Activated naive CD8-positive, alpha-beta T cell treated with anti-CD3 and anti-CD28 coated beads, Interleukin-2, amount 50 U/mL, for 16 hours (primary cell): Measurements from ENCODE around the gene MTMR10.

Experiments
- DNase-seq: peaks from one replicate; pipeline ENCODE4 v3.0.0-alpha.2; 2020; ENCODE audit warnings: low read depth, low spot score

MTMR10 gene

DNA sequence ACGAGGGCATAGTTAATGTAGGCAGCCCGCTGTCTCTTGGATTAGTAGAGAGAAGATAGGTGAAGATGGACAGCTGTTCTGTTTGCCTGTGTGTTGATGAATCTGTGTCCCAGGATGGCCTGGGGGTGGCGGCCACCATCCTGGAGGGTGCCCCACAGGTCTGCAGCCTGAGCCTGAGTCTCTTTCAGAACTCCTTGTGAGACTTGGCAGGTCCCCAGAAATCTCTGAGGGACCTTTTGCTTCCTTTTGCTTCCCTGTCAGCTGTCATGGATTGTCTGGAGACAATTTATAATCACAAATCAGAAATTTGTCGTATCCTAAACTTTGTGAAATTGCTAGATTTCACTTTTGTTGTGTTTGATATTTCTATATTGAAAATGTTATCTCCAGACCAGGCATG, 70.3 kb downstream of the MTMR10 start:
- no peak for DNase-seq

- no peak for DNase-seq
These were observed 71.4 kb downstream of the MTMR10 start for GRCh38 chr15:30919877-30920550.

DNA sequence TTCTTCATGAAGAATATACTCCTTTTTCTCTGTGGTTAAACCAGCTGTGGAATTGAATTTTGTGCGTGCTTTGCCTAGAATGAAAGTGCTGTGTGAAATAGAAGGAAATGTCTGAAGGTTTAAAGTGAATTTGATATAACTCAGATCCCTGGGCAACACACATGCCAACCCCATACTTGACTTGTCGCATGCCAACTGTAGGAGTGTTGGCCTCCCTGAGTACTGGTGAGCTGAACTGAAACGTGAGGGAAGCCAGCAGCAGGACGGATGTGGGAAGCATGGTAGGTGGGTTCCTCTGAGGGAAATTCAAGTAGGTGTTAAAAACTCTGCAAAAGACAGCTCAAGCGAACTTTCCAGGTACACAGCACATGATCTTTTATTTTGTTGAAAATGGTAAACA, 73.1 kb downstream of the MTMR10 start:
- no peak for DNase-seq

- no peak for DNase-seq
These were observed 73.8 kb downstream of the MTMR10 start for GRCh38 chr15:30917675-30918074.

- no peak for DNase-seq
These were observed 74.4 kb downstream of the MTMR10 start for GRCh38 chr15:30917013-30917412.

DNA sequence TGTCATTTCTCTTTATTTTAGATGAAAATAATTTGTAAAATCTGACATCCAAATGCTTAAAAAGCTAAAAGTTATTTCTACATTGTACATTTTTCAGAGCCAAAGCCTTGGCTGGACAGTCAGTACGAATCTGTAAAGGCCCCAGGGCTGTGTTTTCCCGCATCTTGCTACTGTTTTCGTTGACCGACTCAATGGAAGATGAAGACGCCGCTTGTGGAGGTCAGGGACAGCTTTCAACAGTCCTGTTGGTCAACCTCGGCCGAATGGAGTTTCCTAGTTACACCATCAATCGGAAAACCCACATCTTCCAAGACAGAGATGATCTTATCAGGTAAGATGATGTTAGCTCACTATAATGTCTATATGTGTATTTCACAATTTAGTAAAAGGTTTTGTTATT, 77.7 kb downstream of the MTMR10 start:
- DNase-seq = no peak

DNA sequence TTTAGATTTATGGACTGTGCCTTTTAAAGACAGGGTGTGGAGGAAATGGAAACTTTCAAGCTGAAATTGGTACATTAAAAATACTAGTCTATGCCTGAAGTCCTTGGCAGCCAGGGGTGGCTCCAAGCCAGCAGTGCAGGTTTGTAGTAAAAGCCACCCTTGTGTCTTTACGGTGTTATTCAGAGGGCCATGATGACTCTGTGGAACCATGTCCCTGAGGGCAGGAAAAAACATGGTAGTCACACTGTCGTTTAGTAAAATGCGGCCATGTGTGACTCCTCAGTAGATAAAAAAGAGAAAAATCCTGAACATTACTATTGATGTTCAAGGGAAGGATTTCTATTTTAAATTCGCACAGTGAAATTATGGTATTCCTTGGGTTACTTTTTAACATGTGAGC, 85.1 kb downstream of the MTMR10 start:
- no peak for DNase-seq

DNA sequence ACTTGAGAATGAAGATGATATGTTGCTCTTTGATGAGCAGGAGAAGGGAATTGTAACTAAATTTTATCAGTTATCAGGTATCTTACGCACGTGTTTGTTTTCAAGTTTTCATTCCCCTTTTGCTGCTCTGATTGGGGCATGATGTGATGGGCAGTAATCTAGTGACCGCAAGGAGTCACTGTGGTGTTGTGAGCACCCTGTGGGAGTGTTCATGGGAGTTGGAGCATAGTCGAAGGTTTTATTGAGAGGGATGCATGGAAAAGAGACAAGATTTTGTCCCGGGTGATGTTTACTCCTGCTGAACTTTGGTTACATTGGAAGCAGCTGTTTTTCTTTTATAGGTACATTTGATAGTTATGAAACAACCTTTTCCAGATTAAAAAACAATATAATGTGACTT, 85.6 kb downstream of the MTMR10 start:
- DNase-seq = no peak

DNA sequence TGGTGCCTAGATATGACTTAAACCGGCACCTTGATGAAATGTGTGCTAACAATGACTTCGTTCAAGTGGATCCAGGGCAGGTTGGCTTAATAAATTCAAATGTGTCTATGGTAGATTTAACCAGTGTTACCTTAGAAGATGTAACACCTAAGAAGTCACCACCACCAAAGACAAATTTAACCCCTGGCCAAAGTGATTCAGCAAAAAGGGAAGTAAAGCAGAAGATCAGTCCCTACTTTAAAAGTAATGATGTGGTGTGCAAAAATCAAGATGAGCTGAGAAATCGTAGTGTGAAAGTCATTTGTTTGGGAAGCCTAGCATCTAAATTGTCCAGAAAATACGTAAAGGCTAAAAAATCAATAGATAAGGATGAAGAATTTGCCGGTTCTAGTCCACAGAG, 86.6 kb downstream of the MTMR10 start:
- no peak for DNase-seq

DNA sequence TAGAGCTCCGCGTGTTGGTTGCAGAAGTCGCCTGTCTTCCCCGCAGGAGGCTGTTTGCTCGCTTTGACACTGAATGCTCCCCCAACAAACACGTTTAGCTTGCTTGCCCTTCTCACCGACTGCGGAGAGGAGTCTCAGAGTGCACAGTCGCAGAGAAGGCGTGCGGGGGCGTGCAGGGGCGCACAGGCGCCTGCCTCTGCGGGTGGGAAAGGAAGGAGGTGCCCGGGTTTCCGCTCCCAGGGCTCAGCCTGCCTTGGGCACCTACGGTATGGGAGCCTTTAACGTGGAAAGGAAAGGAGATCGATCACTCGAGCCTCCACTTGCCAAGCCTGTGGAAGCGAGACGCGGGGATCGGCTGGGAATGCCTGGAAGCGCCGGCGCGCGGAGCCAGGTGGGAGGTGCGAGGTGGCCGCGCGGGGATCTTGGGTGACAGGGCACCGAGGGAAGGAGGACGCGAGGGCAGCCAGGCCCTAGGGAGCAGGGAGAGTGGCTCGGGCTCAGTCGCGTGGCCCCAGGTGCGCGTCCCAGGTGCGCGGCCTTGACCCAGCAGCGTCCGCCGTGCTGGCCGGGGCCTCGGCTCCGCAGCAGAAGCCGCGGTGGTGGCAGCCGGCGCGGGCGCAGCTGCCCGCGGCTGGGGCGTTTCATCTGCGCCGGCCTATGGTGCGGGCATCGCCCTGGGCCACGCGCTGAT, 87.8 kb downstream of the MTMR10 start, which contains the start of gene FAN1:
FAN1 (plus strand) TSS at position 419 of the 691 bp plus-strand sequence. CDS start 749 bp downstream, outside the sequence.
- DNase-seq = peak; percentile 45

- no peak for DNase-seq
These were observed 89.5 kb downstream of the MTMR10 start for GRCh38 chr15:30901889-30902288.

GRCh38 chr15:30896211-30896606, 95.2 kb downstream of the MTMR10 start:
- DNase-seq = no peak

DNA sequence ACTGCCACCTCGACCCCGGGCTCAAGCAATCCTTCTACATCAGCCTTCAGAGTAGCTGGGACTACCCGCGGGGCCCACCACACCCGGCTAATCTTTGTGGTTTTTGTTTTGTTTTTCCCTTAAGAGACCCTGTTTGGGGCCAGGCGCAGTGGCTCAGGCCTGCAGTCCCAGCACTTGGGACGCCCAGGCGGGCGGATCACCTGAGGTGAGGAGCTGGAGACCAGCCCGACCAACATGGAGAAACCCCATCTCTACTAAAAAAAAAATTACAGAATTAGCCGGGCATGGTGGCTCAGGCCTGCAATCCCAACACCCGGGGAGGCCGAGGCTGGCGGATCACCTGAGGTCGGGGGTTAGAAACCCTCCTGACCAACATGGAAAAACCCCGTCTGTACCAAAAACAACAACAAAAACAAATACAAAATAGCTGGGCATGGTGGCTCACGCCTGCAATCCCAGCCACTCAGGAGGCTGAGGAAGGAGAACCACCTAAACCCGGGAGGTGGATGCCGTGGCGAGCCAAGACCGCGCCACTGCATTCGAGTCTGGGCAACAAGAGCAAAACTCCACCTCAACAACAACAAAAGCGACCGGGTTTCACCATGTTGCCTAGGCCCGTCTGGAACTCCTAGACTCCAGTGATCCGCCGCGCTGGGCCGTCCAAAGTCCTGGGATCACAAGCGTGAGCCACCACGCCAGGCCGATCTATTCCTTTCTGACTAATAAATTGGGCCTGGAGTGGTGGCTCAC, 95.8 kb downstream of the MTMR10 start:
- DNase-seq = no peak

DNA sequence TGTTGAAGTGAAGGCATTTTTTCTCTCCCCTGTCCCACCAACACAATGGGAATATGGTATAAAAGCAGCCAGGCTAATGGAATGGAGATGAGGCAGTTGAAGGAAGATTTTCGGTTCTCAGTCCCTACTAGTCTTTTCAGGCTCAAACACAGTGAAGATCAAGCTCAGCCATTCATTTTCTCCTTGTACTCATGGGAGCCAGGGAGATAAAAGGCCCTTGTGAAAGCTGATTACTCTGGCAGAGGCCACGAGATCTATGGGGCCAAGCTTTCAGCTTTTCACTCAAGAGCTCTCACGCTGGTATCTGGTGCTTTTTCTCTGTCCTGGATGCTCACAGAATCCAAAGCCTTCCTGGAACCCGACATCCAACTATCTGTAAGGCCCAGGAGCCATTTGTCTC, 102.2 kb downstream of the MTMR10 start:
- no peak for DNase-seq
